GM18907 (cell line): ENCODE measurements around the gene MAT2B.
"Not testable (repeated sequence)": the region's sequence is repeated elsewhere in the genome, so short reads cannot be mapped to it uniquely, and the experiment has no call there.

Experiments
- ATAC-seq: cut with Tn5 transposase; IDR thresholded peaks from one replicate; pipeline ENCODE4 v1.9.1; 2021; ENCODE audit warnings: mild to moderate bottlenecking, moderate library complexity; ENCODE audit not compliant: unreplicated experiment

The MAT2B gene

GRCh38 chr5:163503106-163504078 is 2.0 kb upstream of the MAT2B start:
- peak; percentile 13 for ATAC-seq

- ATAC-seq = no peak
Measured at GRCh38 chr5:163504079-163504931, 1.1 kb upstream of the MAT2B start.

- ATAC-seq = peak; percentile 1
Measured at GRCh38 chr5:163505049-163505367, 411 bp upstream of the MAT2B start.

GRCh38 chr5:163506095-163506457 is 657 bp downstream of the MAT2B start:
- ATAC-seq = peak; percentile 21

GRCh38 chr5:163506726-163507125 is 1.3 kb downstream of the MAT2B start:
- ATAC-seq = no peak

GRCh38 chr5:163508753-163509152 is 3.3 kb downstream of the MAT2B start:
- no peak for ATAC-seq

- no peak for ATAC-seq
Measured at GRCh38 chr5:163509291-163509951, 4.0 kb downstream of the MAT2B start.

GRCh38 chr5:163512526-163512925 is 7.1 kb downstream of the MAT2B start:
- no peak for ATAC-seq

GRCh38 chr5:163525096-163525495 is 19.7 kb downstream of the MAT2B start:
- ATAC-seq = no peak

GRCh38 chr5:163529698-163530097 is 24.3 kb downstream of the MAT2B start:
- ATAC-seq = no peak

- no peak for ATAC-seq
Measured at GRCh38 chr5:163531272-163531671, 25.9 kb downstream of the MAT2B start.

- no peak for ATAC-seq
Measured at GRCh38 chr5:163532171-163533084, 27.0 kb downstream of the MAT2B start.

- ATAC-seq = no peak
Measured at GRCh38 chr5:163533223-163533622, 27.8 kb downstream of the MAT2B start.

- ATAC-seq = peak; percentile 46
Measured at GRCh38 chr5:163534492-163535094, 29.2 kb downstream of the MAT2B start.

- ATAC-seq = peak; percentile 38
Measured at GRCh38 chr5:163535290-163535689, 29.9 kb downstream of the MAT2B start.

GRCh38 chr5:163536442-163536841 is 31.0 kb downstream of the MAT2B start:
- not testable (repeated sequence) for ATAC-seq

GRCh38 chr5:163540696-163541095 is 35.3 kb downstream of the MAT2B start:
- ATAC-seq = no peak

- ATAC-seq = no peak
Measured at GRCh38 chr5:163542771-163543170, 37.4 kb downstream of the MAT2B start.

GRCh38 chr5:163544041-163544440 is 38.6 kb downstream of the MAT2B start:
- no peak for ATAC-seq

- no peak for ATAC-seq
Measured at GRCh38 chr5:163544836-163545235, 39.4 kb downstream of the MAT2B start.
